ENCODE results near the gene TUBE1. TPM values are rescaled to one million over a fixed set of nuclear protein-coding genes. Genes with fewer than 3 reads are reported as not detected.

The TUBE1 gene
- total RNA-seq, 1 donor from 2014 or later: 24.7 TPM

DNA sequence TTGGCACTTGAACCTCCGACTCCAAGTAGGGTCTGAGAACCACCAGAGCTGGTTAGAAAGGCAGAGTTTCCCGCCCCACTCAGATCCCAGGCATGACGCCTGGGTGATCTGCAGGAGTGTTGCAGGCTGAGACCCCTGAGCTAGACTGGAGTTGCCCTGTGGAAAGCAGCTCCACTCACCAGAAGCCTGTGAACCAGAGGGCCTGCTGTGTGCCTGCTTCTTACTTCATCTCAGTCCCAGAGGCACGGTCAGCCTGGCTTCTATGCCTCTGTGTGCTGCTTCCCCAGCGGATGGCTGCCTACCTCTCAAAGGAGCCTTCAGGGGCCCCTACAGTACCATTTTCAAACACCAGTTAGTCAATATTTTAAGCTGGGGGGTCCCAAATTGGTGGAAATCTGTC lies 49.0 kb downstream of the TUBE1 start:
- Histone ChIP-seq H3K4me3 (ENCODE audit: low read depth, low read length) (no peak overlapping the region), H3K27me3 (ENCODE audit: control insufficient read depth, insufficient read depth, low read length) (no peaks in the 10 kb centered on the region), H3K36me3 (ENCODE audit: control insufficient read depth, insufficient read depth, low read length) (no peaks in the 10 kb centered on the region)
- DNase-seq (ENCODE audit: low read depth): no peak
- TF ChIP-seq CTCF (IDR thresholded peaks at IDR 0.05; ENCODE audit: insufficient read depth, low read length, poor library complexity, severe bottlenecking): no peak

- no peak for TF ChIP-seq CTCF (IDR thresholded peaks at IDR 0.05; ENCODE audit: insufficient read depth, low read length, poor library complexity, severe bottlenecking)
- no peaks in the 10 kb centered on the region for H3K36me3 ChIP-seq (ENCODE audit: control insufficient read depth, insufficient read depth, low read length)
- peak; percentile 91 for DNase-seq (ENCODE audit: low read depth)
These were observed 49.5 kb downstream of the TUBE1 start for GRCh38 chr6:112037783-112038216.

DNA sequence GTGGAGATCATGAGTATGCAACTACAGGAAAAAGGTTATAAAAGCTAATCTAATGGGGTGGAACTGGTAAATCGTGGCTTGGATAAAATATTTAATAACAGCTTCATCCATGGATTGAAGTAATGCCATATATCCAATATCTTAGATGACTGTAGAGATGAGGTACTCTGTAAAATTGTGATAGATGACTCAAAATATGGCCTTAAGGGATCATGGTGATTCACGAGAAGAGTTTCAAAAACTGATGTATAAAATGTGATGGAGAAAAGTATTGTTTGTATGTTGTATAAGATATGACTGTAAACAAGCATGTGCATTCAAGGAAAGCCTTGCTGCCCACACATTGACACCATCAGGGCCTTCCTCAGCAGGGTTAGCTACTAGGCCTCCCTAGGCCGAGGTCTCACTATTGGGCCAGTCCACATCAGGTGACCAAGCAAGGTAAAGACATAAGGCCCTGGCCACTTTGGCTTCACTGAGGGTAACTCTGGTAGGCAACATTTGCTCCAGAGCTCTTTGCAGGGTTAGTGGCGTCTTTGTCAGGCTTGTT lies 51.1 kb downstream of the TUBE1 start:
- no peak overlapping the region for H3K4me3 ChIP-seq (ENCODE audit: low read depth, low read length)
- H3K27me3 ChIP-seq (ENCODE audit: control insufficient read depth, insufficient read depth, low read length): no peaks in the 10 kb centered on the region
- no peak for DNase-seq (ENCODE audit: low read depth)
- no peak for TF ChIP-seq CTCF (IDR thresholded peaks at IDR 0.05; ENCODE audit: insufficient read depth, low read length, poor library complexity, severe bottlenecking)
- no peaks in the 10 kb centered on the region for H3K36me3 ChIP-seq (ENCODE audit: control insufficient read depth, insufficient read depth, low read length)

More at GRCh38 chr6:112037783-112038216, 49.5 kb downstream of the TUBE1 start:
- H3K4me3 ChIP-seq (ENCODE audit: low read depth, low read length): no peak overlapping the region
- H3K27me3 ChIP-seq (ENCODE audit: control insufficient read depth, insufficient read depth, low read length): no peaks in the 10 kb centered on the region

DNA sequence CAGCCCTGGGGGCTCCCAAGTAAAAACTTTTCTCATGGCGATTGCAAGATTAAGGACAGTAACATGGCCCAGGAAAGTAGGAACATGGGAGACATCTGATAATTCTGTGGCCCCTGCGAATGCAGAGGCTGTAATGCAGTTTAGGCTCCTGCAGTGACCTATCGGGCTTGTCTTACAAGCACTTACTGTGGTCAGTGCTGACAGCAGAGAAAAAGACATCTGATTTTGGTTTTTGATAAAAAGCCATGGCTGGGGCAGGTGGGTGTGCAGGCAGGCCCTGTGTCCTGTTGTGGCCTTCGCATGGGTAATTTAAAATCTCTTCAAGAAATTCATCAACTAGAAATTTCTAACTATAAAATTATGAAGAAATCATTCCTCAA lies 52.7 kb downstream of the TUBE1 start:
- no peak for TF ChIP-seq CTCF (IDR thresholded peaks at IDR 0.05; ENCODE audit: insufficient read depth, low read length, poor library complexity, severe bottlenecking)
- Histone ChIP-seq H3K4me3 (ENCODE audit: low read depth, low read length) (no peak overlapping the region), H3K36me3 (ENCODE audit: control insufficient read depth, insufficient read depth, low read length) (no peaks in the 10 kb centered on the region), H3K27me3 (ENCODE audit: control insufficient read depth, insufficient read depth, low read length) (no peaks in the 10 kb centered on the region)
- DNase-seq (ENCODE audit: low read depth): no peak

DNA sequence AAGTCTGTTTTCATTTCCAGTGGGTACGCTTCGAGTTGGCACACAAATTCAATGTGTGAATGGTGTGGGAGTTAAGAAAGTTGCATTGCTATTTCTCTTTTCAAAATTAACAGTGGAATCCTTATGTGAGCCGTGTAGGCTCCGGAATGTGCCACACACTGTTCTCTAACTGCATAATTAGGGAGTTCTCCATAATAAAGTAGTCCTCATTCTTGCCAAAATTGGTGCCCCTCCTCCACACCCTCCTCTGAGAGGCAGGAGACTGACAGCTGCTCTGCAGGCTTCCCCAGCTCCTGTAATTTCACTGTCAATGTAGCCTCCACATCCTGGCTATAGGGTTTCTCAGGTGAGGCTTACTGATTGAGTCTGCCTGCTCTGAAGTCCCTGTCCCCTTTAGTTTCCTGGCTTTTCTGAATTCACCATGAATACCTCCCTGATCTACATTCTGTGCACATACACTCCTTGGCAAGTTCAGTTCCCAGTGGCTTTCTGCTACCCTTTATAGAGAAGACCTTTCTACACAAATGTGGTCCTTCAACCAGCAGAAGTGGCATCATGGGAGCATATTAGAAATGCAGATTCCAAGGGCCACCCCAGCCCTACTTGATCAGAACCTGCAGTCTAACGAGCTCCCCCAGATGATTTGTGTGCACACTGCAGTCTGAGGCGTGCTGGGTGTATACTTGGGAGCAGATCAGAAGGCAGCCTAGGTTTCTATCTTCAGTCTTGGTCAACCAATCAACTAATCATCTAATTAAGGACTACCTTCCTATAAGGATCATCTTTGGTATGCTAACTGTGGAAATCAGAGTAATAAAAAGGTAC lies 53.3 kb downstream of the TUBE1 start:
- DNase-seq (ENCODE audit: low read depth): no peak
- Histone ChIP-seq H3K4me3 (ENCODE audit: low read depth, low read length) (no peak overlapping the region), H3K36me3 (ENCODE audit: control insufficient read depth, insufficient read depth, low read length) (no peaks in the 10 kb centered on the region), H3K27me3 (ENCODE audit: control insufficient read depth, insufficient read depth, low read length) (no peaks in the 10 kb centered on the region)
- no peak for TF ChIP-seq CTCF (IDR thresholded peaks at IDR 0.05; ENCODE audit: insufficient read depth, low read length, poor library complexity, severe bottlenecking)
